Measurements from ENCODE around the gene CNTNAP5. TPM values are rescaled to one million over a fixed set of nuclear protein-coding genes. Genes with fewer than 3 reads are reported as not detected.

CNTNAP5 gene
- total RNA-seq, 1 experiment from 2014 or later = not detected

- intact Hi-C loops (cut with micrococcal nuclease; ENCODE audit: unreplicated experiment) = no loop called here
- Histone ChIP-seq H3K9me3 (ENCODE audit: control insufficient read depth, insufficient read depth, low read depth, low read length) (no peaks in the 10 kb centered on the region), H3K27me3 (ENCODE audit: control insufficient read depth, insufficient read depth, low read length) (no peaks in the 10 kb centered on the region), H3K27ac (ENCODE audit: low read length) (no peak overlapping the region), H3K4me3 (ENCODE audit: low read depth in 2 of 2, low read length in 2 of 2) (no peak overlapping the region), H3K4me1 (ENCODE audit: control insufficient read depth, insufficient read depth, low read length) (no peaks in the 10 kb centered on the region), H3K36me3 (ENCODE audit: control insufficient read depth, insufficient read depth, low read length) (no peaks in the 10 kb centered on the region)
- ChIA-PET CTCF (no interaction called here), POLR2A (no interaction called here)
- BruUV-seq (replicated peaks) = no TSS peak
- no peak for ATAC-seq
- in situ Hi-C loops (cut with HindIII; ENCODE audit: low pct_unique_long_range_greater_than_20kb, low sequenced_read_pairs) = no loop called here
- TF ChIP-seq SIN3A (IDR thresholded peaks at IDR 0.05; ENCODE audit: borderline replicate concordance, insufficient read depth, low read depth, low read length) (no peak), TCF7L2 (IDR thresholded peaks at IDR 0.05; ENCODE audit: low read depth, low read length) (no peak), REST (IDR thresholded peaks at IDR 0.05; ENCODE audit: insufficient read depth in 1 of 2, low read depth in 2 of 2, low read length in 1 of 2) (no peak), CTCF (IDR thresholded peaks at IDR 0.05) (no peak)
- no peak for DNase-seq (ENCODE audit: low read depth, low spot score)
These were observed 813.3 kb downstream of the CNTNAP5 start for GRCh38 chr2:124838406-124838805.

GRCh38 chr2:124867247-124867646 lies 842.2 kb downstream of the CNTNAP5 start:
- DNase-seq (ENCODE audit: low read depth, low spot score) (no peak), ATAC-seq (no peak)
- H3K27ac ChIP-seq (ENCODE audit: low read length) = no peak overlapping the region
- H3K9me3 ChIP-seq (ENCODE audit: control insufficient read depth, insufficient read depth, low read depth, low read length) = no peaks in the 10 kb centered on the region
- intact Hi-C loops (cut with micrococcal nuclease; ENCODE audit: unreplicated experiment) = no loop called here
- H3K4me3 ChIP-seq (ENCODE audit: low read depth in 2 of 2, low read length in 2 of 2) = no peak overlapping the region
- TF ChIP-seq SIN3A (IDR thresholded peaks at IDR 0.05; ENCODE audit: borderline replicate concordance, insufficient read depth, low read depth, low read length) = no peak
- no peak for TF ChIP-seq REST (IDR thresholded peaks at IDR 0.05; ENCODE audit: insufficient read depth in 1 of 2, low read depth in 2 of 2, low read length in 1 of 2)
- TF ChIP-seq TCF7L2 (IDR thresholded peaks at IDR 0.05; ENCODE audit: low read depth, low read length) = no peak
- no peak for TF ChIP-seq CTCF (IDR thresholded peaks at IDR 0.05)
- no peak for TF ChIP-seq POLR2AphosphoS5 (IDR thresholded peaks at IDR 0.05; ENCODE audit: low read depth, low read length)
- no peaks in the 10 kb centered on the region for H3K4me1 ChIP-seq (ENCODE audit: control insufficient read depth, insufficient read depth, low read length)
- no peaks in the 10 kb centered on the region for H3K27me3 ChIP-seq (ENCODE audit: control insufficient read depth, insufficient read depth, low read length)
- no TSS peak for BruUV-seq (replicated peaks)
- in situ Hi-C loops (cut with HindIII; ENCODE audit: low pct_unique_long_range_greater_than_20kb, low sequenced_read_pairs) = no loop called here
- no peaks in the 10 kb centered on the region for H3K36me3 ChIP-seq (ENCODE audit: control insufficient read depth, insufficient read depth, low read length)
- POLR2A ChIA-PET = no interaction called here
- CTCF ChIA-PET = no interaction called here
